Activated CD4-positive, alpha-beta T cell treated with anti-CD3 and anti-CD28 coated beads for 48 hours (primary cell): ENCODE data around the gene OSBPL5.

Source experiments
- DNase-seq: peaks from one replicate; pipeline ENCODE4 v3.0.0-alpha.2; 2020

OSBPL5 gene

DNA sequence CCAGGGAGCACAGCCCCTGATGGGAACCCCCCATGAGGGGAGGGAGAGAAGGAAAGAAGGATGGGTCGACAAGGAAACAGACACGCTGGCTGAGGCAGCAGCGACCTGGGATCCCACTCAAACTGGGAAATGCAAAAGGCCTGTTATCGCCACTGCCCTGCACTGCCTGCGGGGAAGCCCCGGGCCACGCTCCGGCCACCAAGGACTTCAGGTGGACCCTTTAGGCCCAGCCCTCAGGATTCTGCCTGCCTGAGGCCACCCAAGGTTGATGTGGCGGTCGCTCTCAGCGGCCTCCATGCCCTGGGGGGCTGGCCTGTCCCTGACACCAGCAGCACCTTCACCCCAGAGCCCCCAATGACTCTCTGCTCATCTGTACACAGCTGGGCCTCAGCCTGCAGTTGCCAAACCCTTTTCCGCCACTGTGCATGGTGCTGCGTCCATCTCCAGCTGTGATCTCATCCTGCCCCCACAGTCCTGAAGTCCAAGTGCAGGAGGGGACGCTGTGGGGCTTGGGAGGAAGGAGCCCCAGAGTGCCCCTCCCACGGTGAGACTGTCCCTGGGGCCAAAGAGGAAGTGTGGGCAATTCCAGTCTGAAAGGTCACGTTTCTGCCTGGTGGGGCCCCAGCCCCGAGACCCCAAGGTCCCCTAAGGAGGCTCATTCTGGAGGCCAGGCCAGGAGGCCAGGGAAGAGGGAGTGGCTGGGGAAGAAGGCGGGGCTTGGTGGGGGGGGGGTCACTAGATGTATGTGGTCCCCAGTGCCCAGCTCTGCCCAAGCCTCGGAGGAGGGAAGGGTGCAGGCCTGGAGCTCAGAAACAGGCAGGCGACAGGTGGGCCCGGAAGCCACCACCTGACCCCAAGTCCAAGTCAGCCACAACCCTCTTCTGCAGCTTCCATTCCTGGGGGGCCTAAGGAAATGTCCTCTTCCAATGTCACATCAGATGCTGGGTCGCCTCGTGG lies 31.6 kb downstream of the OSBPL5 start:
- no peak for DNase-seq

DNA sequence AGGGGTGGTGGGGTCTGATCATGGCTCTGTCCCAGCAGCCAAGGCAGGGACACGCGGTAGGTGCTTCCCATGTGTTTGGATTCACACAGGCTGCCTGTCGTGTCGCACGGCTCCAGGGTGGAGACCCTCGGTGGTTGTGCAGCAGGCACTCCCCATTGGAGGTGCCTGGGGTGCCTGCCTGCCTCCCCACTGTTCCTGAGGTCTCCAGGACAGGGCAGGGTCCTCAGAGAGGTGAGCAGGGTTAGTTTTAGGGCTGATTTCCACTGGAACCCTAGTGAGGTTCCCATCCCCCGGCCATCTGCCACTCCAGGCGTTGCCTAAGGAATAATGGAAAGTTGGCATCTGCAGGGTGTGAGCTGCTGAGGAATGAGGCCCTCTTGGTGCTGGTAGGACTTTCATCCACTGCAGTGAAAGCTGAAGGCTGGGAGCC lies 32.3 kb downstream of the OSBPL5 start:
- no peak for DNase-seq

DNA sequence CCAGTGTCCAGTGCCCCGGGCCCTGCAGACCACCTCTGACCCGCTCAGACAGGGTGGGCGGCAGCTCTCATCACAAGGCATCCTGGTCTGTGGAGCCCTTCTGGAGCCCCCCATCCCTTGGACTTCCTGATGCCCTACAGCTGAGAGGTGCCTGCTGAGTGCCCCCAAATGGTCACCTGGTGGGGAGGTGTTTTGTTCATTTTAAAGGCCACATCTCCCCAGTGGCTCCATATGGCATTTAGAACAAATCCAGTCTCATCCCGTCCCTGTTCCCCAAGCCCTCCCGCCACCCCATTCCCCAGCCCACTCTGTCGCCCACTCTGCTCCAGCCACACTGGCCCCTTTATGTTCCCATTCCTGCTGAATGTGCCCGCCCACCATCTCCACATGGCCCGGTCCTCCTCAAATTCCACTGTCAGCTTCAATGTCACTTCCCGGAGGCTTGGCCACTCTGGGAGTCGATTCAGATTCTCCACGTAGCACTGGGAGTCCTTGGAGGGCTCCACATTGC lies 32.8 kb downstream of the OSBPL5 start:
- DNase-seq = no peak

DNA sequence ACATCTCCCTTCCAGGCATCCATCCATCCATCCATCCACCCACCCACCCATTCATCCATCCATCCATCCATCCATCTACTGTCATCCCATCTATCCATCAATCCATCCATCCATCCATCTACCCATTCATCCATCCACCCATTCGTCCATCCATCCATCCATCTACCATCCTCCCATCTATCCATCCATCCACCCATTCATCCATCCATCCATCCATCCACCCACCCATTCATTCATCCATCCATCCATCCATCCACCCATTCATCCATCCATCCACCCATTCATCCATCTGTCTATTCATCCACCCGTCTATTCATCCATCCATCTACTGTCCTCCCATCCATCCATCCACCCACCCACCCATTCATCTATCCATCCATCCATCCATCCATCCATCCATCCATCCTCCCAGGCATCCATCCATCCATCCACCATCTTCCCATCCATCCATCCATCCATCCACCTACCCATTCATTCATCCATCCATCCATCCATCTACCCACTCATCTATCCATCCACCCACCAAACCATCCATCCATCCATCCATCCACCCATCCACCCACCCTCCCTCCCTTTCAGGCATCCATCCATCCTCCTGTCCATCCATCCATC lies 33.7 kb downstream of the OSBPL5 start:
- no peak for DNase-seq

DNA sequence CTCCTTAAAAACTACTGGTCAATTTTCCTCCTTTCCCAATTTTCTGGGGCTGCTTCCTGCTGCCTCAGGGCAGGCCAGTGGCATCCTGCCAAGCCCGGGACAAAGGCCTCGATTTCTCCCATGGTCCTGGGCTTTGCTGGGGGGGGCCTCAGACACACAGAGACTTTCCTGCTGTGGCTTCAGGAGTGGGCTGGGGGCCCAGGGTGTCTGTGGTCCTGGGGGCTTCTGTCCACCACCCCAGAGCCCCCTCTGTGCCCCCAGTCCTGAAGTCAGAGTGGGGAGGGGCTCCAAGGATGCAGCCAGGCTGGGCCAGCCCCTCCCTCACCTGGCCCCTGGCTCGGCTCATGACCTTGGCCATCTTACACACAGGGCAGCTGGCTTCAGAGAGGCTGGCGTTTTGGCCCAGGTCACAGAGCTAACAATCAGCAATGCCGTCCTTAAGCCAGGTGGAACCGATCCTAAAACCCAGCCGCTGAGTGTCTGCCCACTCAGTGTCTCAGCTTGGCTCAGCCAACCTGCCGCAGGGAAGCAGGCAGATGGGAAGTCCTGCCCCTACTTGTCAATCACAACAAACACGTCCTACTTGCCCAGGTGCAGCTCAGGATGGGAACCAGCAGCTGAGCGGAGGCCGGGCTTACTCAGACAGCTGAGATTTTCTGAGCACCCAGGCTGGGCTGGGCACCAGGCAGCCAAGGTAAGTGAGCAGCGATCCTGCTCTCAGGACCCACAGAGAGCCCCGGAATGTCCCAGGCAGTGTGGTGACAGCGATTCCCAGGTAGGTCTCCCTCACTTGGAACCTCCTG lies 34.6 kb downstream of the OSBPL5 start:
- DNase-seq = no peak

DNA sequence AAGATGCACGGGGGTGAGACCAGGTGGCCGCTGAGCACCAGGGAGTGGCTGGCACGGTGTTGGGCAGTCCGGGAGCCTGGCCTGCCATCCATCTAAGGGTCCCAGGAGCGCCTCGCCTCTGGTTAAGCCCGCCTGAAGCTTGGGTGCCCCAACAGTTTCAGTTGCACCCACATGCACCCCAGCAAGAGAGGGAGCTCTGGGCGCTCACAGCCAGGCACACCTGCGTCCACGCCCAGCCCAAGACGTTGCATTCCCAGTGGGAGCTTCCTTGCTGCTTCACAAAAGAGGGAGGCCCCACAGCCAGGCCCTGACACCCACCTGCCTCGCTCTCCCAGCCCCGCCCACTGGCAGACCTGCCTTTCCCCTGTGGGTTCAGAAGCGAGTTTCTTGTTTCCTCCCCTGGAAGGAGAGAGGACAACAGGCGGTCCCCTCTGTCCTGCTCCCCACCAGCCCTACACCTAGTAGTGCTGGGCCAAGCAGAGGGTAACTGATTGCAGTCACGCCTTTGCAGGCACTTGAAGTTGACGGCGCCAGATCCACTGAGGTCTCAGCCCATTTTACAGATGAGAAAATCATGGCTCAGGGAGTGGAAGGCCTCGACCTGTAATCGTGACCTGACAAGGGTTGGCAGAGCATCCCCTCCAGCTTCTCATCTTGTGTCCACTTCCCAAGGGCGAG lies 35.4 kb downstream of the OSBPL5 start:
- no peak for DNase-seq

DNA sequence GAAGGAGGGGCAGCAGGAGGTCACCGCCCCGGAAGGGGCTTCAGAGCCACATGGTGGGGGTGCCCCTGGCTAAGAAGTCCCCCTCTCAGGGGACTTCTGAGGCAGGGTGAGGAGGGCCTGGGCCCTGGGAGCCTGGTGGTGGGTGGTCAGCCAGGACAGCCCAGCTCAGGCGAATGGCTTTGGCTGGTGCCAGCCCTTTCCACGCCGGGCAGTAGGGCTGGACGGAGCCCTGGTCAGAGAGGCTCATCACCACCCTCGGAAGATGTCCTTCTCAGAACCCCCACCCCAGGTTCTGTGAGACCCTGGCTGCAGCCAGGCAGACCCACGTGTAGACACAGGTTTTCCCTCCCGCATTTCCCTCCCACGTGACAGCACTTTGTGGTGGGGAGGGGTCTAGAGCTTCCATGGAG lies 35.9 kb downstream of the OSBPL5 start:
- DNase-seq = no peak

DNA sequence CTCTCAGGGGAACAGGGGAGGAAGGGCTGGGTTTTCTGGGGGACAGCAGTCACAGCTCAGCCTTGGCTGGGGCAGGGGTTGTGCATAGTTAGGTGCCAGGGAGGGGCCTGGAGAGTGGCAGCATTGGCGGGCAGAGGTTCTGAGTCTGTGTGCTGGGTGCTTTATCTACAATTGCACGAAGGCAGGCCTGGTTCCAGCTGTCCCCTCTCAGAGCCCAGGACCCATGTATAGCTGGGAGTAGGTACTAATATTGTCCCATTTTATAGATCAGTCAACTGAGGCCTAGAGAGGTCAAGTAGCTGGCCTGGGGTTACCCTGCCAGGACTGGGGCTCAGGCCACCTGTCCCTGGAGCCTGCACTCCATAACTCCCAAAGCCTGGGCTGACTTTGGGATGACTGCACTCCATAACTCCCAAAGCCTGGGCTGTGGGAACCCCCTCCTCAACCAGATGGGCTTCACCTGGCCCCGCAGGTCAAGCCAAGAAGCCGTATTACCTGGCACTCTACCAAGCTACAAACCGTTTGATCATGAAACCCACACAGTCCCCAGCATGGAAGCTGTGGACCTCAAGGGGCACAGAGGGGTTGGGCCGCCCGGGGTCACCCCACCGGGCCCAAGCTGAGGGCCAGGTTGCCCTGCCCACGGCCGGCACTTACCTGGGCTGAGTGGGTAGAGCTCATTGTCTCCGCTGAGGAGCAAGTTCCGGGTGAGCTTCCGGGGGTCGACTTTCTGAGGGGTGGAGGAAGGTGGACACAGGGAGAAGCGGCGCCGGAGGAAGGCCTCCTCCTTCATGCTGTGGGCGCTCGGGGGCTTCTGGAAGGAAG lies 36.5 kb downstream of the OSBPL5 start:
- no peak for DNase-seq

DNA sequence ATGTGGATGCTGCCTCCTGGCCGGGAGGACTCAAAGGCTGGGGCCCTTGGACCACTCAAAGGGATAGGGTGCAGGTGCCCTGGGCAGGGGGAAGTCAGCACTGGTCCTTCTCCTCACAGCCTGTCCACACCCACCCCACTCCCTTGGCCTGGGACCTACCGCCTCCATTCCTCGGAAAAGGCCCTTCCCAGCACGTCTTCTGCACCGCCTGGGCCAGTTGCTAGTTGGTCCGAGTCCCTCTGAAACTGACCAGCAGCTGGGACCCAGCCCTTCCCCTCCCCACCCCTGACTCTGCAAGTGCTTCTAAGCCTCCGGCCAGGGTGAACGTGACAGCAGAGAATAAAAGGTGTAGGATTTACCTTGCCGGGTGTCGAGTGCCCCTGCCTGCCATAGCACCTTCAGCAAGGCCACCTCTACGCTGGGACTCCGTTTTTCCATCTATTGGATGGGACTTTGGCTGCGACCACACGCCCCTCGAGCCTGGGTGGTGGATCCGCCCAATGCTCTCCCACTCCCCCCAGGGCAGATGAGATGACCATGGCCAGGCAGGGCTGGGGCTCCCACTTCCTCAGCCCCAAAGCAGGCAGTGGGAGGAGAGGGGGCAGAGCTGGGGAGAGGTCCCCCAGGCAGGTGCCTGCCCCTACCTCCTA lies 37.3 kb downstream of the OSBPL5 start:
- no peak for DNase-seq

DNA sequence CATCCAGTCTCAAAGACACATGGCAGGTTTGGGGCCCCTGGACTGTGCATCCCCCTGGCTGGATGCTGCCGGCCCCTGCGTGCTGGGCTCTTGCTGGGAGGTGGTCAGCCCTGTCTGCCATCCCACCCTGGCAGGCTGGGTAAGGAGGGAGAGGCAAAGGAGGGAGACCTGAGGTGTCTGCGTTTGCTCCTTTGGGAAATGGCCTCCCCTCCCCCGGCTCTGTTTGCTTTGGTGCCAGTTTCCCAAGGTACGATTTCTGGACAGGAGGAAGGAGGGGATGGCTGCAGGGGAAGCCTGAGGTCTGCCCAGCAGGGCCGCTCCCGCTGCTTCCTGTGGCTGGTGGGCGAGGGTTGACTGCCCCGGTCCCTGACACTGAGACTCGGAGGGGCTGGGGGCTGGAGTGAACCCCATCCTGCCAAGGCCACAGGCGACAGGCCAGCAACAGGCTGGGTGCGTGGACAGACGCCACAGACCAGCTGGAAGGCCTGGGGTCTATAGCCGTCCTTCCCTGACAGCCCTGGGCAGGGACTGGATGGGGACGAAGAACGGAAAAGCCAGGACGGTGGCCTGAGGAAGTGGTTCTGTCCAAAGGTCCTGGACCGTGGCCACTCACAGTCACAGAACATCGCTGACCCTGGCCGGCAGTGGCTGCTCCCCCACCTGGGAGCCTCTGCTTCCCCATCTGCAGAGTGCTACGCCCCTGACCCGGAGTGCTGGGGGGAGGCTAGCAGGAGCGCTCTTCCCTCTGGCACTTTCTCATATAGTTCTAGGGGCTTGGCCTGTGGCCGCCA lies 38.0 kb downstream of the OSBPL5 start:
- no peak for DNase-seq

DNA sequence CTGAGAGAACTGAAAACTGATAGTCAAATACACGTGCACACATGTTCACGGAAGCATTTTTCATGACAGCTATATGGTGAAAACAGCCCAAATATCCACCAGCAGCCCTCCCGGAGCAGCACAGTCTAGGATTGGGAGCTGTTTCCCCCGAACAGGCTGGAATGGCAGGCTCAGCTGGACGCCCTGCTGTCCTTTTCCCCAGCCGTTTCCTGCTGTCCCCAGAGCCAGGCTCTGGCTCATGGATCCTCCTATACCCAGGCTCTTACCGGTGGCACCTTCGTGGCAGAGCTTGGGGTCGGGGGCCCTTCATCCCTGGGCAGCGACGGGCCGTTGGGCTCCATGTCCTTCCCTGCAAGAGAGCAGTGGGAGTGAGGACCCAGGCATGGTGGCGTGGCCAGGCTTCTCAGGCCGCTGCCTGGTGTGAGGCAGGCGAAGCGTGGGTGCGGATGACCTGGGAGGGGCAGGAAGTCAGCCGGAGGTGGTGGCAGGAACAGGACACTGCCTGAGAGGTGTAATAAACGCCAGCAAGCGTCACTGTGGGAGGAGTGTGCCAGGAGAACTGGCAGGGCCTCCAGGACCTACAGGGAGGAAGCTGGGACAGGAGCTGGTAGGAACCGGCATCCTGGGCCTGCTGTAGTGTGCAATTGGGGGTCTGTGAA lies 38.8 kb downstream of the OSBPL5 start:
- no peak for DNase-seq

DNA sequence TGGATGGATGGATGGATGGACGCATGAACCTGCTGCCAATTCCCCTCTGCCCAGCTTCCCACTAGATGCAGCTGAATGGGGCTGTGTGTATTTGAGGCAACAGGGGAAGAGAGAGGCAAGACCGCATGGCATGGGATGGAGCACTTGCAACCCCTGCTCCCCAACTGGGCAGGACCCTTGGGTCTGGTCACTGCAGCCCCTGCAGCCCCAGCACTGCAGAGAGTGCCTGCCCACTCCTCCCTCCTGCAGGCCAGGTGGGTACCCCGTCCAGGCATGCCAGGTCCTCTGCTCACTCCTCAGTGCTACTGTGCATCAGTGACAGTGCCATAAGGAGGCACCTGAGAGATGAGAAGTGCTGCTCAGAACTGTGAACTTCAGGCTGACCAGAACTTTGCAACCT lies 40.3 kb downstream of the OSBPL5 start:
- DNase-seq = no peak

DNA sequence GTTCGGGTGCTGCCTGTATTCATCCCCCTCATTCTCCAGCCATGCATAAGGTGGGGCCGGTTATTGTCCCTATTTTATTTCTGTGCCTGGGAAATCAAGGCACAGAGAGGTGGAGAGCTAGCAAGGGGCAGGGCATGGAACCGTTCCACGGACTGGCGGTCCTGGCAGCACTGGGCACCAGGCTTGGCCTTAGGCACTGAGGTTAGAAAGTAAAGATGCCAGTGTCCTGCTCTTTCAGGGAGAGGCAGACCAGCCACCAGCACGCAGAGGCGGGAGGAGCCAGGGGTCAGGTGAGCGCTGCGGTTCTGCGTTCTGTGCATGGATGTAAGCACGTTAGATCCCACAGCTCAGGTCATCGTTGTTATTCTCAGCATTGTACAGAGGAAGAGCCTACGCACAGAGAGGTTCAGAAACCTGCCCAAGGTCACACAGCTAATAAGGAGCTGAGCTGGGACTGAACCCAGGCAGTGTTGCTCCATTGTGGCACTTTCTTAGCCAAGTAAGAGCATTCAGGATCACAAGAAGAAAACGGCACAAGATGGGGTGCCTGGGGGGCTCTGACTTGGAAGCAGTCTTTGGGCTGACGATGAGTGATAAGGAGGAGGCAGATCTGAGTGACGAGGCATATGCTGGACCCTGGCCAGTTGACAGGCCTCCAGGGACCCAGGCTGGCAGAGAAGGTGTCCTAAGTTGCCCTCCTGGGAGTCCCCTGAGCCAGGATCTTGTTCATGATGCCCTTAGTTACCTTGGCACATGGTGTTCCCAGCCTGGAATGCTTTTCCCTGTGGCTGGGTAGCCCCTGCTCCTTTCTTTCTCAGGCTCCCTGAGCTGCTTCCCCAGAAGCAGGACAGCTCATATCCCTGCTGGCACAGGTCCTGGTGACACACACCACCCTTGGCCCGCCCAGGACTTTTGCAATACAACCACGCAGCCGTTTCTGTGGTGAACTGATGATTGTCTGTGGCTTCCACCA lies 41.1 kb downstream of the OSBPL5 start:
- DNase-seq = no peak

DNA sequence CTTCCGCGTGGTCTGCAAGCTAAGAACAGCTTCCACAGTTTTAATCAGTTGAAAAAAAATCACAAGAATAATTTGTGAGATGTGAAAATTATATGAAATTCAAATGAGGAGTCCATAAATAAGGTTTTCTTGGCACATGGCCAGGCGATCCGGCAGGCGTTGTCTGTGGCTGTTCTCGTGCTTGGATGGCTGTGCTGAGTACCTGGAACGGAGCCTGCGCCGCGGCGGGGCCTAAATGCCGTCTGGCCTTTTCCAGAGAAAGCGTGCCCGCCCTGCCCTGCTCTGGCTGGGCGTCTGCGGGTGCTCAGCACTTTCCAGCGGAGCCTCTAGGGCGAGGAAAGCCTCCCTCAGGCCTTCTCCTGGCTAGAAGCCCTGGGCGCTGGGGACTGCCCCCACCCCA lies 41.8 kb downstream of the OSBPL5 start:
- DNase-seq = no peak

DNA sequence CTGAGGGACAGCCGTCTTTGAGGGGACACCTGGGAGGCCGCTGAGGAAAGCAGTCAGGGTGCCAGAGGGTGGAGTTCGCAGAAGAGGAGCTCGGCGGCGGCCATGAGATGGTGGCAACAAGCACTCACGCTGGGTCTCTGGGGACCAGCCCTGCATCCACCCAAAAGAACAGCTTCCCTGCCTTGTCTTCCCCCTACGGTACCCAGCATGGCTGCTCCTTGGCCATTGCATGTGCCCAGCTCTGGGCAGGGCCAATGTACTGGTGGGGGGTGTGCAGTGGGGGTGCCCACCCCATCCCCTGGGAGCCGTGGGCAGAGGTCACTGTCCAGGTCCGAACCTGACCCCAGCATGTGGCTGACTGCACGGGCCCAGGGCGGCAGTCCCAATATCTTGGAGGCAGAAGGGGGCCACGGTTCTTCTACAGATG lies 42.3 kb downstream of the OSBPL5 start:
- DNase-seq = no peak

DNA sequence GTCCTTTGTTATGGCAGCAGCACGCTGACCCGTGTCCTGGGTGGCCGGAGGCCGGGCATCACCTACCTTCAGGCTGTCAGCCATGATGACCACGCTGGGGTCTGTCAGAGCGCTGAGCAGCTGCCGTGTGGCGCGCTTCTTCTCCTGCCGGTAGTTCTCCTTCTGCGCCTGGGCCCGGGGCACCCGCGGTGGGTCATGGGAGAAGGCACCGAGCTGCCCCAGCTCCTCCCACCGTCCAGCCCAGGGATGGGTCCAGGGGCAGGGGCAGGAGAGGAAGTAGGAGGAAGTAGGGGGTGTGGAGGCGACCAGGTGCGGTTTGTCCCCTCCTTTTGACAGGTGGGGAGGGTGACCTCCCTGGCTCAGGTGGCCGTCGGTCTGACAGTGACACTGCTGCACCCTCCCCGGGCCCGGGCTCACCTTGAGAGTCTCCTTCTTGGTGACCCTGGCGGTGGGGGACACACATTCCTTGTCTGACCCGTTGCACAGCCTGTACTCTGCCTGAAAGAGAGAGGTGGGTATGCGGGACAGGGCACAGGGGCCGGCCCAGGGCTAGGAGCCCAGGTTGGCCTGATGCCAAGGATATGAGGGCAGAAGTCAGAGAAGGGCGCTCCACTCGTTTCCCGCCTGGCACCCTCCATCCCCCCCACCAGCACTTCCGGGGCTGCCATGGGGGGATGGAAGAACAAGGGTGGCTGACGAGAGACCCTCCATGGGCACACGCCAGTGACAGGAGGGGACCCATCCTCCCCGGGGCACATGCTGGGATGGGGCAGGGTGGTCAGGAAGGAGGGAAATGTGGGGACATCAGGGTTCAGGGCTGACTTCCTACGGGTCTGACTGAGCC lies 43.0 kb downstream of the OSBPL5 start:
- DNase-seq = no peak

DNA sequence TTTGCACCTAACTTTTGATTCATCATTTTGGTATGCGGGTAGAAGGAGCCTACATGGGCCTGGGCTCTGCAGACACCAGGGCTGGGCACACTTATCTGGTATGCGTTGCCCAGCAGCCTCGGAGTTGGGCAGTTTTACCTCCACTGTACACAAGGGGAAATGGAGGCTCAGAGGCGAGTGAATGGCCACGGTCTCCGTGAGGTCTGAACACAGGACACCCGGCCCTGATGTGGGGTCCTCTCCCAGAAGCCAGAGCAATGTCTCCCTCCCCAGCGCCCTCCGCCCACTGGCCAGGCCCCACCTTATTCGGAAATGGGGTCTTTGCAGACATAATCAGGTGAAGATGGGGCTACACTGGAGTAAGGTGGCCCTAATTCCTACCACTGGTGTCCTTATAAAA lies 43.7 kb downstream of the OSBPL5 start:
- no peak for DNase-seq
